ENCODE data around the gene TAAR6. TPM values are rescaled to one million over a fixed set of nuclear protein-coding genes. Genes with fewer than 3 reads are reported as not detected.

TAAR6 gene
- total RNA-seq = not detected in 2 replicates

GRCh38 chr6:132570221-132570777, at the start of gene TAAR6:
Gene TAAR6 (plus strand): TSS chr6:132570322. CDS start chr6:132570322, 0 bp downstream.

GRCh38 chr6:132537977-132538376, 32.1 kb upstream of the TAAR6 start, which contains the start of gene TAAR9:
Gene TAAR9 (plus strand): TSS chr6:132538277. CDS start chr6:132538290, 13 bp downstream.

DNA sequence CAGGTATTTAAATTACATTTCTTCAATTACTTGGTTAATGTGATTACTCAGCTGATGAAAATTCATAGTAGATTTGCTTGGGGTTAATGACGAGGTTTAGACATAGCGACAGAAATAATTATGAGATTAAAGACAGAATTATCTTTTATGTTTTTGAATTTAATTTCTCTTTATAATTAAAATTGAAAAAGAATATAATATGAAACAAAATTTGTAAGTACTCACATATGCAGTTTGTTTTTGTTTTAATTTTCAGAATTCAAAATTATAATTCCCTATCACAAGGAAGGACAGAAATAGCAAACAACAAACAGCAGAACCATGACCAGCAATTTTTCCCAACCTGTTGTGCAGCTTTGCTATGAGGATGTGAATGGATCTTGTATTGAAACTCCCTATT, 17.8 kb upstream of the TAAR6 start, which contains the start of gene TAAR8:
Gene TAAR8, plus strand, starts transcription at position 301 of the 400 bp plus-strand sequence. Its CDS starts 21 bp downstream, at position 322.

DNA sequence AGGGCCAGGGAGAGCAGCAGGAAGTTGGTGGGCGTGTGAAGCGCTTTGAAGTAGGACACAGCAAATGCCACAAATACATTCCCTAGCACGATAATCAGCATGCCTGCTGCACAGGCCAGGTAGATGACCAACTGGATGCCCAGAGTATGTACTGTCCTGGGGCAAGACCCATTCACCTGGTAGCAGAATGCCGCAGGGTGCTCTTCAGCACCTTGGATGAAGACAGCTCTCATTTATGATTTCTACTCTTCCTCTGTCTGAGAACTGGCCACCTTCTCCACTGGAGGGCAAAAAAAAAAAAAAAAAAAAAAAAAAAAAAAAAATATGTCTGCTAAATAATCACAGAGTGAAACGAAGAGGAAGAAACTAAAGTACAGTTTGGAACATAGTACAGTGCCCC, 19.3 kb downstream of the TAAR6 start, which contains the start of gene TAAR5:
Gene TAAR5, minus strand, starts transcription at position 288 of the 400 bp plus-strand sequence. Its CDS starts 55 bp downstream, at position 233.

Small RNA genes lying within 50 kb of the gene (small RNA-seq; reads per million reads assigned to genes)
- not detected for gene TAAR7P

Other genes starting within 250 kb of the TAAR6 start
- 0.29 TPM in 1 of 2 replicates, not detected in the other for gene MOXD1, start 168.8 kb upstream of the TAAR6 start, total RNA-seq
- gene STX7, start 57.2 kb upstream of the TAAR6 start, total RNA-seq = 26.8 and 47.7 TPM in 2 replicates
- gene TAAR9, start 32.0 kb upstream of the TAAR6 start, total RNA-seq = not detected in 2 replicates
- gene TAAR8, start 17.6 kb upstream of the TAAR6 start, total RNA-seq = not detected in 2 replicates
- not detected in 2 replicates for gene TAAR5, start 19.4 kb downstream of the TAAR6 start, total RNA-seq
- gene TAAR2, start 54.0 kb downstream of the TAAR6 start, total RNA-seq = not detected in 2 replicates
- not detected in 2 replicates for gene TAAR1, start 88.9 kb downstream of the TAAR6 start, total RNA-seq
- 0.29 TPM in 1 of 2 replicates, not detected in the other for gene VNN1, start 143.7 kb downstream of the TAAR6 start, total RNA-seq
- not detected in 2 replicates for gene VNN2, start 187.6 kb downstream of the TAAR6 start, total RNA-seq
- gene SLC18B1, start 228.3 kb downstream of the TAAR6 start, total RNA-seq = 7.8 and 11.8 TPM in 2 replicates
- gene RPS12, start 244.2 kb downstream of the TAAR6 start, total RNA-seq = 984 and 1,128 TPM in 2 replicates